ENCODE results near the gene SMC1B.

GRCh38 chr22:45359627-45360026 lies 53.8 kb downstream of the SMC1B start:
- no peak for TF ChIP-seq POLR2A (IDR thresholded peaks at IDR 0.05)
- TF ChIP-seq CTCF (IDR thresholded peaks at IDR 0.05), result no peak
- TF ChIP-seq POLR2AphosphoS5 (IDR thresholded peaks at IDR 0.05), result no peak

Data from breast epithelium (tissue), 3 donors.